ENCODE measurements around the gene CELA3B. TPM values are rescaled to one million over a fixed set of nuclear protein-coding genes. Genes with fewer than 3 reads are reported as not detected.

The CELA3B gene
- total RNA-seq, 4 donors from 2014 or later: 0.66 to 47.7 (median 2.2) TPM

GRCh38 chr1:21950734-21951133 lies 26.1 kb upstream of the CELA3B start:
- 96 to 98% methylated on average over 7 of the region's 7 CpGs for WGBS, 2 donors
- Histone ChIP-seq H3K4me3 (no peak overlapping the region), H3K4me1 (peaks cover 0 to 14% (median 4%) of the 10 kb centered on the region in 4 donors), H3K27ac (no peak overlapping the region), H3K27me3 (no peaks in the 10 kb centered on the region), H3K36me3 (no peaks in the 10 kb centered on the region), H3K9me3 (no peaks in the 10 kb centered on the region)
- TF ChIP-seq EP300 (IDR thresholded peaks at IDR 0.05): no peak
- no peak for TF ChIP-seq POLR2A (IDR thresholded peaks at IDR 0.05)
- no peak for TF ChIP-seq CTCF (IDR thresholded peaks at IDR 0.05)
- DNase-seq (ENCODE audit: low spot score in 2 of 2): no peak

- Histone ChIP-seq H3K9me3 (no peaks in the 10 kb centered on the region), H3K4me3 (no peak overlapping the region), H3K27me3 (no peaks in the 10 kb centered on the region), H3K4me1 (peaks cover 0 to 20% (median 5%) of the 10 kb centered on the region in 4 donors), H3K36me3 (no peaks in the 10 kb centered on the region), H3K27ac (no peak overlapping the region)
- no peak for TF ChIP-seq POLR2A (IDR thresholded peaks at IDR 0.05)
- no peak for TF ChIP-seq EP300 (IDR thresholded peaks at IDR 0.05)
- TF ChIP-seq CTCF (IDR thresholded peaks at IDR 0.05): no peak
- no peak for DNase-seq (ENCODE audit: low spot score in 2 of 2)
- 68 to 72% methylated on average over 12 of the region's 12 CpGs for WGBS, 2 donors
Observed at GRCh38 chr1:21951226-21951870, 25.5 kb upstream of the CELA3B start.

GRCh38 chr1:21952786-21953520 lies 23.9 kb upstream of the CELA3B start:
- DNase-seq (ENCODE audit: low spot score in 2 of 2): no peak
- Histone ChIP-seq H3K36me3 (no peaks in the 10 kb centered on the region), H3K27ac (no peak overlapping the region), H3K27me3 (no peaks in the 10 kb centered on the region), H3K4me3 (no peak overlapping the region), H3K9me3 (no peaks in the 10 kb centered on the region), H3K4me1 (peaks cover 0 to 21% (median 13%) of the 10 kb centered on the region in 4 donors)
- TF ChIP-seq CTCF (IDR thresholded peaks at IDR 0.05): no peak
- TF ChIP-seq EP300 (IDR thresholded peaks at IDR 0.05): no peak
- WGBS, 2 donors: 80 to 84% methylated on average over 5 to 6 of the region's 6 CpGs

GRCh38 chr1:21955058-21955457 lies 21.8 kb upstream of the CELA3B start:
- Histone ChIP-seq H3K27ac (peak overlapping the region in 3 of 4 donors; percentile 56 to 69 (median 60)), H3K36me3 (no peaks in the 10 kb centered on the region), H3K27me3 (no peaks in the 10 kb centered on the region), H3K9me3 (no peaks in the 10 kb centered on the region), H3K4me3 (no peak overlapping the region), H3K4me1 (peaks cover 0 to 25% (median 13%) of the 10 kb centered on the region in 4 donors)
- TF ChIP-seq CTCF (IDR thresholded peaks at IDR 0.05) (no peak), POLR2A (IDR thresholded peaks at IDR 0.05) (no peak), EP300 (IDR thresholded peaks at IDR 0.05) (no peak)
- DNase-seq (ENCODE audit: low spot score in 2 of 2): no peak
- WGBS, 2 donors: 76 to 83% methylated on average over 12 to 14 of the region's 16 CpGs
